NCI-H446 treated with DMSO at 0.1 percent for 48 hours (cell line): ENCODE data around the gene APC2.

Source experiments
- DNase-seq: peaks from one replicate; lab custom pipeline; 2025; lab: John Stamatoyannopoulos, UW

Gene APC2

GRCh38 chr19:1446713-1447481 lies 3.0 kb upstream of the APC2 start:
- no peak for DNase-seq

- DNase-seq, result no peak
Observed at GRCh38 chr19:1447504-1447903, 2.4 kb upstream of the APC2 start.

- DNase-seq, result no peak
Observed at GRCh38 chr19:1447944-1448343, 2.0 kb upstream of the APC2 start.

GRCh38 chr19:1450735-1451731 lies 1.1 kb downstream of the APC2 start:
- no peak for DNase-seq

GRCh38 chr19:1451916-1452801 lies 2.2 kb downstream of the APC2 start:
- DNase-seq, result no peak

- no peak for DNase-seq
Observed at GRCh38 chr19:1452802-1453524, 3.0 kb downstream of the APC2 start.

- DNase-seq, result peak; percentile 38
Observed at GRCh38 chr19:1453525-1454364, 3.8 kb downstream of the APC2 start.

- DNase-seq, result no peak
Observed at GRCh38 chr19:1455002-1455335, 5.0 kb downstream of the APC2 start.

GRCh38 chr19:1455336-1456120 lies 5.6 kb downstream of the APC2 start:
- DNase-seq, result peak; percentile 21

GRCh38 chr19:1456121-1456900 lies 6.4 kb downstream of the APC2 start:
- no peak for DNase-seq

- DNase-seq, result no peak
Observed at GRCh38 chr19:1457031-1457739, 7.3 kb downstream of the APC2 start.

GRCh38 chr19:1457892-1458291 lies 8.0 kb downstream of the APC2 start:
- DNase-seq, result no peak

GRCh38 chr19:1459479-1459878 lies 9.6 kb downstream of the APC2 start:
- no peak for DNase-seq

GRCh38 chr19:1460033-1460995 lies 10.4 kb downstream of the APC2 start:
- DNase-seq, result no peak

GRCh38 chr19:1461862-1462261 lies 11.9 kb downstream of the APC2 start:
- DNase-seq, result no peak

GRCh38 chr19:1465191-1466016 lies 15.5 kb downstream of the APC2 start:
- no peak for DNase-seq
